Thyroid gland (tissue), 4 donors: ENCODE results near the gene KRTAP21-1.
"Not testable (repeated sequence)": the region's sequence is repeated elsewhere in the genome, so short reads cannot be mapped to it uniquely, and the experiment has no call there.

Experiments
- CTCF ChIP-seq, 6 experiments: fragments of 200-600 bp in 3 of 6; fragments of 450-650 bp in 3 of 6; sonication (generic) in 3 of 6; IDR thresholded peaks; one replicate each; pipeline ENCODE4 v1.5.1; 2016 to 2019; ENCODE audit warnings: antibody characterized with exemption in 6 of 6, mild to moderate bottlenecking in 2 of 6, inconsistent platforms in 1 of 6, moderate library complexity in 1 of 6
- POLR2A ChIP-seq, 2 donors: fragments of 450-650 bp; IDR thresholded peaks; one replicate each; pipeline ENCODE4 v1.6.1; 2017; ENCODE audit warnings: antibody characterized with exemption in 2 of 2, mild to moderate bottlenecking in 2 of 2, moderate library complexity in 1 of 2

GRCh38 chr21:30755328-30755727 is at the start of gene KRTAP21-1:
- not testable (repeated sequence) for TF ChIP-seq CTCF, POLR2A (IDR thresholded peaks at IDR 0.05)
